Ammon's horn (tissue), 1 donor: ENCODE data around the gene ANGPTL2.

Source experiments
- DNase-seq: peaks from one replicate; pipeline ENCODE4 v3.0.0-alpha.2; 2016; ENCODE audit warnings: low spot score

The ANGPTL2 gene

DNA sequence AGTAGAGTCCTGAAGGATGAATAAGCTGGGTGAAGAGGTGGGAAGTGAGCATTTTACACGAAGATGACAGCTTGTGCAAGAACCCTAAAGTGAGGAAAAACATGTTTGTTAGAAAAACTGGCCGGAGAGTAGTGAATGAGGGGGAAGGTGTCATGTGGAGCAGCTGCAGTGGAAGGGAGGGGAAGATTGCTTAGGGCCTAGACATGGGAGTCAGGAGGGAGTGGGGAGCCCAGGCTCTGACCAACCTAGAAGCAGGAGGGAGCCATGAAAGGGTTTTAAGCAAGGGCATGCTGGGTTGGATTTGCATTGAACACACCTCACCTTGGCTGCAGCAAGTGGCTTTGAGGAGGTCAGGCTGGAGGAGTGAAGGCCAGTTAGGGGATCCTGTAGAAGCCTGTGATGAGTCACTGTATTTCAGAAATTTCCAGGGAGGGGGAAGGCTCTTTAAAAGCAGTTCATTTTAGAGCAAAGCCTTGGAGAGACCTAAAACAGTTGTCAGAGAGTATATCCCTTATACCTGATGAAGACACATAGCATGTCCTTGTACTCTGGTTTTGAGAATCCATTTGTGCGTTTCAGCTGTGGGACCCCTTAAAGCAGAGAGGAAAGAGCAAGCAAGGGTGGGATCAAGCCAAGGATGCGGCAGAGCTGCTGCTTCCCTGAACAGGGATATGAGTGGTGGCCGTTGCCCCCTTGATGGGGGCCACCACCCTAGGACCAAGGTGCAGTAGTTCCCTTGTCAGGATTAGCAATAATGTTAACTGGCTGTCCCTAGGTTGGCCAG is 45.4 kb downstream of the ANGPTL2 start:
- DNase-seq = no peak

GRCh38 chr9:127075624-127076372 is 46.6 kb downstream of the ANGPTL2 start:
- no peak for DNase-seq

GRCh38 chr9:127074561-127075548 is 47.6 kb downstream of the ANGPTL2 start:
- peak; percentile 90 for DNase-seq

GRCh38 chr9:127067603-127068220 is 54.7 kb downstream of the ANGPTL2 start:
- no peak for DNase-seq

DNA sequence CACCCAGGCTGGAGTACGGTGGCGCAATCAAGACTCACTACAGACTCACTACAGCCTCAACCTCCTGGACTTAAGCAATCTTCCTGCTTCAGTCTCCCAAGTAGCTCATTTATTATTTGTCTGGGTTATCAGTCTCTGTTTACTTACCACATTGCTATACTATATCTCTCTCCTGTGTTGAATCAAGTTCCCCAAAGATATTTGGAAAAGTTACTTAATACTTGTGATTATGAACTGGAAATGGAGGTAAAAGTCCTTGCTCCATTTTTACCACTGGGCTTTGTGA is 55.6 kb downstream of the ANGPTL2 start:
- DNase-seq = no peak

DNA sequence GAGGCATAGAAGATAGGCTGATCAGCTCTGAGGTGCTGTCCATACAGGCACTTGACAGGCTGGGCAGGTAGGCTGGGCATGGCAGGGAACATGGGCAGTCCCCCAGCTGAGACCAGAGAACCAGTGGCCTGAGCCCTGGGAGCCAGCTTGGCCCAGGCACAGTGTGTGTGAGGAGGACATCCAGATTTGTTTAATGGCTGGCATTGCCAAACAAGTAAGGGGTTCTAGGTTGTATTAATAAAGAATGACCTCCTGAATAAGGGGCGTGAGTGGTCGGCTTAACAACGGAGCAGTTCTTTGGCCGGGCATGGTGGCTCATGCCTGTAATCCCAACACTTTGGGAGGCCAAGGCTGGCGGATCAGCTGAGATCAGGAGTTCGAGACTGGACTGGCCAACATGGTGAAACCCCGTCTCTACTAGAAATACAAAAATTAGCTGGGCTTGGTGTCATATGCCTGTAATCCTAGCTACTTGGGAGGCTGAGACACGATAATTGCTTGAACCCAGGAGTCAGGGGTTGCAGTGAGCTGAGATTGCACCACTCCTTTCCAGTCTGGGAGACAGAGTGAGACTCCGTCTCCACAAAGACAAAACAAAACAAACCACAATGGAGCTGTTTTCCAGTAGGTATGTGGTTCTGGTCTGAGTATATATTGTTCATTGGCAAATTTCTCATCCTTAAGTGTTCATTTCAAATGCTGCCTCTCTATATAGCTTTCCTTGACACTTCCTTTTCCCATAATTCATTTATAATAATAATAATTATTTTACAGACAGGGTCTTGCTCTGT is 56.2 kb downstream of the ANGPTL2 start:
- no peak for DNase-seq

DNA sequence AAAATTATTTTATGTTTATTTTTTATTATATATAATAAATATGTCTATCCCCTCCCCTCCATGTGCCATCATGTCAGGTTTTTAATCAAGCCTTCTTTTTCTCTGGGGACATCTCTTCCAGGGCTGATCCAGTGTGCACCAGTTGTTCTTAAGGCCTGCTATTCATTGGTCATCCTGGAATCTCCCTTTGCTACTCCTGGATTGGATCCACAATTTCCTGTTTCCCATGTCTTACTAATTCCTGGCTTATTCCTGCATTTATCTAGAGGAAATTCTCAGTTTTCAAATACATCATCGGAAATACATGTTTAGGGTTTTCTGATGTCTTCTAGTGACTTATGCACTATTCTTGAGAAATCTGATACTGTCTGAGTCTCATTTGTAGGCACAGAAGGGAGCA is 56.8 kb downstream of the ANGPTL2 start:
- DNase-seq = no peak

GRCh38 chr9:127064335-127064734 is 58.1 kb downstream of the ANGPTL2 start:
- no peak for DNase-seq

DNA sequence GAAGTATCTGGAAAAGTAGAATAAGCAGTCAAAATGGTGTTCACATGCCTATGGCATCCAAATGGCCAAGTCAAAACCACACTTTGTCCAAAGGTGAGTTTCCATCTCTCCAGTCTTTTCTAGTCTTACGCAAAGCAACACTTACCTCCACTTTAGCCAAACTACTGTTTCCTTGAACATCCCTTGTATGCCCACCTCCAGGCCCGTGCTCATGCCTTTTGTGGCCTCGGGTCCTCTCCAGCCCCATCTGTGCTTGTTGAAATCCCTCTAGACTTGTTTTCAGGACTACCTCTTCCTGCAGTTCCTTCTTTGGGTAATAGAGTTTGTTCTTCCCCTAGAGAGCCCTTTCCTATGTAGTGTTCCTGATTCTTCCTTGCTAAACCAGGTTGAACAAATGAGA is 61.0 kb downstream of the ANGPTL2 start:
- DNase-seq = no peak

DNA sequence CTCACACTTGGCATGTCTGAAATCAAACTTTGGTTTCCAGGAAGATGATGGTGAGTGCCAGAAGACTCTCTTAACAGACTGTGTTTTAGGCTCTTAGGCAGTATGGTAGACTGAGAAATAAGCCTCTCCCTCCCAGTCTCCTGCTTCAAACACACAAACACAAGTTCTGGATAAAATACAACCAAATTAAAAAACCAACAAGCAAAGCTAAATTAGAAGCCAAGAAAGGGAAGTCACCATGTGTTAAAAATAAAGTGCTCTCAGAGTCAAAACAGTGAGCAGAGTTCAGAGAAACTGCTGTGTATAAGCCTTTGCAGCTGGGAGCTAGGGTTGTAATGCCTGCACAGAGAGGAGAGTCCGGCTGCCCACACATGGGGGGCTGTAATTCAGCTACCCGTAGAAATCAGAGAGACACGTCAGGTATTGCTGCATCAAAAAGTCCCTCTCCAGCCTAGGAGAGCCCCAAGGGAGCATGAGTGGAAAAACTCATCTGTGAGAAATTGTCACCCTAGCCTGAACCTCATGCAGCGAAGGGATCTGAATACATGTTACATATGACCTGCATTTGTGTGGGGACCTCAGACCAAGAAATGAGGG is 62.6 kb downstream of the ANGPTL2 start:
- DNase-seq = peak; percentile 34

GRCh38 chr9:127059030-127059429 is 63.4 kb downstream of the ANGPTL2 start:
- DNase-seq = no peak

GRCh38 chr9:127058645-127059021 is 63.8 kb downstream of the ANGPTL2 start:
- DNase-seq = no peak

DNA sequence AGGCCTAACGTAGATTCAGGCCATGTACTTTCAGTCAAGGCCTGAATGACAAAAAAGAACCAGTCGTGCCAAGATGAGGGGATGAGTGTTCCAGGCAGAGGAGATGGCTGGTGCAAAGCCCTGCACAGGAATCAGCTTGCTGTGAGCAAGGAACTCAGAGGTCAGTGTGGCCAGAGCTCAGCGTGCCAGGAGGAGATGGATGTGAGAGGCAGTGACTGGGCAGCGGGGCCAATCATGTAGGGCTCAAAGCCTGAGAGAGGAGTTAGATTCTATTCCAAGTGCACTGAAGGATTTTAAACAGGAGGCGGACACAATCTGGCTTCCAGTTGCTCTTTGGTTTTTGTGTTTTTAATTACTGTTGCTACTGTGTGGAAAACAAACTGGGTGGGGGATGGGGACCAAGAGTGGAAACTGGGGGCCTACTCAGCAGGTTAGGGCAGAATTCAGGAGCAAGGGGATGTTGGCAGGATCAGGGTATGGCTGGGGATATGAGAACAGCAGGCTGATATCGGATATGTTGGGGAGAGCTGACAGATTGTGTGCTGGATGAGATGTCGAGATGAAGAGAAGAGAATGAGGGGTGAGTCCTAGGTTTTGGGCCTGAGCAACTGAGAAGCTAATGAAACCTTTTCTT is 64.3 kb downstream of the ANGPTL2 start:
- DNase-seq = peak; percentile 82

GRCh38 chr9:127056446-127056845 is 66.0 kb downstream of the ANGPTL2 start:
- no peak for DNase-seq

DNA sequence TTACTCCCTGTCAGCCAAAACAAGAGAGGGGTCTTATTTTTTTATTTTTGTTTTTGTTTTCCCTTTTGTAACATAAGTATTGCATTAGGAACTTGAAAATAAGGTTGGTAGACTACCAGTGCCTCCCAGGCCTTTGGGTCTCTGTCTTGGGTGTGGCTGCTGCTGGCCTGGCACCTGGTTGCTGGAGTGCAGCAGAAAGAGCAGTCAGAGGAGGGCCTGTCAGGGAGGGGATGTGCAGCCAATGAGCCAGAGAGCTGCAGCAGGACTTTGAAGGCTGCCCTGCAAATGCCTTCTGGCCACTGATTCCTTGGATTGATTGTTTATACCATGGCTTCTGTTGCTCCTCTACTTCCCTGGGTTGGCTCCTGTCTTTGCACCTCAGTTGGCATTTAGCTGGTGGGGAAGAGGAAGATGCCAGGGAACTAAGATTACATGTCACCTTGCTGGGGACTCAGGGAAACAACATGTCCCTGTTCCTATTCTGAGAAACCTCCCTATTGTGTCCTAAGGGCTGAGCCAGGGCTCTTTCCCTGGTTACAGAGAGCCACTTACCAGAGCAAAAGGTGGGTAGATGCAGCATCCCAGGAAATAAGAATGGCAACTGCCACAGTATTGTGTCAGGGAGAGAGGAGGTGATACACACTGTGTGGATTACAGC is 66.6 kb downstream of the ANGPTL2 start:
- no peak for DNase-seq

- DNase-seq = no peak
Measured at GRCh38 chr9:127053960-127054359, 68.5 kb downstream of the ANGPTL2 start.

- DNase-seq = no peak
Measured at GRCh38 chr9:127053057-127053821, 69.2 kb downstream of the ANGPTL2 start.

DNA sequence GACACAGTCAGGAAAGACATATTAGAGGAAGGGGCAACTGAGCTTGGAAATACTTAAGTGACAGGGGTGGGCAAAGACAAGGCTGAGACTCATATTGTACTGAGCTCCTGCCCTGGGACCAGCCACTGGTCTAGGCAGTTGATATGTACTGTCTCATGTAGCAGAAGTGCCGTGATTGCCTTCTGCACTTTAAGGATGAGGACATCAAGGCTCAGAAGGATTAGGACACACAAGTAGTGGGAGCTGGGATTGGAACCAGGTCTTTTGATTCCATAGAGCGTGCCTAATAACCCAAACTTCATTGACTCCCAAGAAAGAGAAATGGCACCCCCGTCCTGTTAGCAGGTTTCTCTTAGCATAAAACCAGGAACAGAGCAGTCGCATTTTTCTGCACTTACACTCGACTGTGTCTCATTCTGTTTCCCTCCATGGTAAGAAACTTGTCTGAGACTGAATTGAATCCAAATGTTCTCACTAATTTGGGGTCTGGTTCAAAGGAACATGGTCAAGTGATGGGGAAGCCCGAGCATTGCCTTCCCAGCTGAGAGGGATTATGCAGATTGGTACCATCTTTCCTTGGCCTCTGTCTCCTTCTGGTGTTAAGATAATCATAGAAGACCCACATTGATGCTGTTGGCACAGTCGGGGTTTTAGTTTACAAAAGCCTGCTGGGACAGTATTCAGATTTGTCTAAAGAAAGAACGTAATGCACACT is 70.4 kb downstream of the ANGPTL2 start:
- no peak for DNase-seq
